HG03095 (cell line): Measurements from ENCODE around the gene TAGLN3.

Experiments
- ATAC-seq: cut with Tn5 transposase; IDR thresholded peaks from one replicate; pipeline ENCODE4 v1.9.1; 2021; ENCODE audit warnings: moderate library complexity; ENCODE audit not compliant: unreplicated experiment

The TAGLN3 gene

GRCh38 chr3:111976254-111976653 is 22.5 kb upstream of the TAGLN3 start:
- no peak for ATAC-seq

- peak; percentile 93 for ATAC-seq
Measured at GRCh38 chr3:111978583-111979433, 19.9 kb upstream of the TAGLN3 start, which contains the start of gene ABHD10. ABHD10 (plus strand) TSS chr3:111979026; CDS start chr3:111979062, 36 bp downstream.

DNA sequence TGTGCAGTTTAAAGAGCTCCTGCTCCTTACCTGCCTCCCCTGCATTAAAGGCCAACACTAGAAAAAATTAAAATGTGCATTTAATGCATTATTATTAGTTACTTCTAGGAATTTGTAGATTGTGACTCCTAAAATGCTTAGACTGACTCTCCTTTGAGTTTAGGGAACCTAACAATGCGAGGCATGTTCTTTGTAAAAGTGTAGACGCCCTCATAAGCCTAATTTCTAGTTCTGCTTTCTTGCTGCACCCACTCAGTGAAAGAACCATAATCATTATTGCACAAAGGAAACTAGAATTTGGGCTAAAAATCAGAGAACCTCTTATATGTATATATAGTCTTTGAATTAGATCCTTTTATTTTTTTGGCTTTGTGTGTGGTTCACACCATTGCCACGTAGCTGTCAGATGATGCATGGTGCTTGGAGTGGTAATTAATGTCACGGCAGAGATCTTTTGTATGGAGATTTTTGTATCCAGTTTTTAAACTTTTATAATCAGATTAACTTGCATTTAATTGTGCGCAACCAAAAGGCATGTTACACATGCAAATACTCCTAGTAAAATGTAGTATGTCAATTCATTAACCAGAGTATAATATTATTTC is 19.2 kb upstream of the TAGLN3 start:
- ATAC-seq = peak; percentile 40

GRCh38 chr3:111980716-111981456 is 17.8 kb upstream of the TAGLN3 start:
- ATAC-seq = no peak

GRCh38 chr3:111981457-111981763 is 17.3 kb upstream of the TAGLN3 start:
- ATAC-seq = no peak

DNA sequence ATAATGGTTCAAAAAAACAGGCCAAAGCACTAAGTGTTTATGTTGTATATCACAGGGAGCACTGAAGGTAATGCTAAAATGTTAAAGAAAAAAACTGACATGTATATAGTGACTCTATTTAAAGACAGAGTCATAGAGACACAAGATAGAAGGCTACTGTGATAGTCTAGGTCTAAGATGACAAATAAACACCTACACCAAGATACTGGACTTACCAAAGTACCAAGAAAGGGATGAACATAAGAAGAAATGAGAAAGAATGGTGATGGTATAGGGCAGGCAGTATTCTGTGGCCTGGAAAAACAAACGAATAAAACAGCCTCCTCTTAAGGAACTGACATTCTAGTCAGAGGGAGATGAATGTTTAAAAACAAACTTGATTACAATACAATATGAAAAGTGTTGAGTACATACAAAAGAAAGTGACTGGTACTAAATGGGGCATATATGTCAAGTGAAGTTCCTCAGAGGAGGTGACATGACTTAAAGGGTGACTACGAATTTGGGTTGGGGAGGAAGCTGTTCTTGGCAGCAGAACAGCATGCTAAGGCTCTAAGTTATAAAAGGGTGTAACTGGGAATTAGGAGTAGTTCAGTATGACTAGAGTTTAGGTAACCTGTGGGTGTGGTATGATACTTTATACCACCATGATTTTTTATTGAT is 14.0 kb upstream of the TAGLN3 start:
- no peak for ATAC-seq

GRCh38 chr3:111986800-111987199 is 11.9 kb upstream of the TAGLN3 start:
- ATAC-seq = no peak

DNA sequence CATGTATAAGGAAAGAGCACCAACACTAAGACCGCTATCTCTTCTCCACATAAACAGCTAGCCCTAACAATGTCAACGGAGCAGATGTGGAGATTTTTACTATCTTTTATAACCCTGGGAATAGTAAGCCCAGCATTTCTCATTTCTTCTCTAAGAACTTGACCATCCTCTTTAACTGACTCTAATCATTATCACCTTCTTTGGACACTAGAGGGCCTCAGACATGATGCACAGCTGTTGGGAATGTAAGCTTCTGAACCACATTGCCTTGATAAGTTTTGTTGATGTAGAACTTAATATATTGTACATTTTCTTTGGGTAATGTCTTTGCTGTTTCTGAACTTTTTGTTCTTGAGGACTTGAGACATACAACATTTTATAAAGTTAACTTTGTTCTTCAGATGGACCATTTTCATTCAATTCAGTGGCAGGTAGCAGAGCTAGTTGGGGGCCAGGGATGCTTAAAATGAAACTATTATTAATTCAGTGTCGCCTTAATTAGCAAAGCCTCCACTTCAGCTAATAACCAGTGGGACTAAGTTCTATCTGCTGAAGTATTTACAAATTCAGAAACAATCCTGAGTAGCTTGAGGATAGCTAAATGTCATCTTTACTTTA is 9.6 kb upstream of the TAGLN3 start:
- peak; percentile 83 for ATAC-seq

DNA sequence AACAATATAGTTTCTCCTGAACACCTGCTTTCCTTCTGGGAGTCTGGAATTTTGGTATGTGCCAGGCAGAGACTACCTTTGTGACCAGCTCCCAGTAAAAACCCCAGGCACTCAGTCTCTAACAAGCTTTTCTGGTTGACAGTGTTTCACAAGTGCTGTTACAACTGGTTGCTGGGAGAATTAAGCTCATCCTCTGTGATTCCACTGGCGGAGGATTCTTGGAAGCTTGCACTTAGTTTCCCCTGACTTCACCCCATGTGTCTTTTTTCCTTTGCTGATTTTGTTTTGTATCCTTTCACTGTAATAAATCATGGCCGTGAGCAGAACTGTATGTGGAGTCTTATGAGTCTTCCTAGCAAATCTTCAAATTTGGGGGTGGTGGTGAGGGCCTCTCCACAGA is 5.7 kb upstream of the TAGLN3 start:
- no peak for ATAC-seq

DNA sequence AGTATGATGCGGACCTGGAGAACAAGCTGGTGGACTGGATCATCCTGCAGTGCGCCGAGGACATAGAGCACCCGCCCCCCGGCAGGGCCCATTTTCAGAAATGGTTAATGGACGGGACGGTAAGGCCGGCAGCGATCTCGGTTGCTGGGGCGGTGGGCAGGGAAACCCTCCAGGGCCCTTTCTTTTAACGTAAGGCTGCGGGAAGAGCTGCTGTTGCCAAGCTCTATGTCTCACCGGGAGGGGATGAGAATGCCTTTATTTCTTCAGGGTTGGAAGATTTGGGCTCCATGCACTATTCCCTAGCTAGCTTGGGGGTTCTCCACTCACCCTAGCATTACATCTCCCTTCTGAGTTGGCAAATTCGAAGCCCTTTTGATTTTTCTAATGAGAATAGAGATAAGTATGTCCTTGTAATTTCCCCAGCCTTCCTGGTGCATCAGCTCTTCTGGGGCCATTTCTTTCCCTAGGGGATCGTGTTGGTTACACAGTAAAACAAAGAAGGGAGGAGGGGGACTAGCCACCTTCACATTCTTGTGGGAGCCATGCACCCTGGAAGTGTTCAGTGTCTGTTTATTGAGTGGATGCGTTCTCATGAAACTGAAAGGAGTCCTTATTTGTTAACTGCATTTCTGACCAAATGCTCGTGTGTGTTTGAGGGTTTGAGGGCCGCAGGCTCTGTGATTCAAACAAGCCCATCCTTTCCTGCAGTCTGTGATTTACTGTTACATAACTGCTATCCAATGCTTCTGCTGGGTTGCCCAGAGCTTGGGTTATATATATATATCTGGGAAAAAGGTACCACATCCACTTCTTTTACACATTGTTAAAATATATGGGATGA is 982 bp downstream of the TAGLN3 start:
- no peak for ATAC-seq

GRCh38 chr3:112000367-112000771 is 1.6 kb downstream of the TAGLN3 start:
- ATAC-seq = no peak

- ATAC-seq = no peak
Measured at GRCh38 chr3:112000966-112001365, 2.2 kb downstream of the TAGLN3 start.

DNA sequence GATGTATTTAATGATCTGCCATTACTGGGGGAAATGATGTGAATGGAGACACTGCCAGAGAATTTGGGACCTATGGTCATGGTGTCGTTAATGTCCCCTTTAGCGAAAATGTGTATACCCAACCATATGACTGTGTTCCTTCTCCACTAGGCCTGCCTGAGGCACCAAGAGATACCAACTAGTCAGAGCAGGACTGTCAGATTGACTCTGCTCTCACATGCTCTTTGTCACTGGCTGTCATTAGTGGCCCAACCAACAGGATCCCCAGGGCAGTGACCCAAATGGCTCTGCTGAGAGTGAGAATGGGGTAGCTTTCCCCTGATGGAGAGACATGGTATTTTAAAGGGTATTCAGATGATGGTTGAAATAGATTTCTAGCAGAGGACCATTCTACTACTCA is 2.8 kb downstream of the TAGLN3 start:
- no peak for ATAC-seq

DNA sequence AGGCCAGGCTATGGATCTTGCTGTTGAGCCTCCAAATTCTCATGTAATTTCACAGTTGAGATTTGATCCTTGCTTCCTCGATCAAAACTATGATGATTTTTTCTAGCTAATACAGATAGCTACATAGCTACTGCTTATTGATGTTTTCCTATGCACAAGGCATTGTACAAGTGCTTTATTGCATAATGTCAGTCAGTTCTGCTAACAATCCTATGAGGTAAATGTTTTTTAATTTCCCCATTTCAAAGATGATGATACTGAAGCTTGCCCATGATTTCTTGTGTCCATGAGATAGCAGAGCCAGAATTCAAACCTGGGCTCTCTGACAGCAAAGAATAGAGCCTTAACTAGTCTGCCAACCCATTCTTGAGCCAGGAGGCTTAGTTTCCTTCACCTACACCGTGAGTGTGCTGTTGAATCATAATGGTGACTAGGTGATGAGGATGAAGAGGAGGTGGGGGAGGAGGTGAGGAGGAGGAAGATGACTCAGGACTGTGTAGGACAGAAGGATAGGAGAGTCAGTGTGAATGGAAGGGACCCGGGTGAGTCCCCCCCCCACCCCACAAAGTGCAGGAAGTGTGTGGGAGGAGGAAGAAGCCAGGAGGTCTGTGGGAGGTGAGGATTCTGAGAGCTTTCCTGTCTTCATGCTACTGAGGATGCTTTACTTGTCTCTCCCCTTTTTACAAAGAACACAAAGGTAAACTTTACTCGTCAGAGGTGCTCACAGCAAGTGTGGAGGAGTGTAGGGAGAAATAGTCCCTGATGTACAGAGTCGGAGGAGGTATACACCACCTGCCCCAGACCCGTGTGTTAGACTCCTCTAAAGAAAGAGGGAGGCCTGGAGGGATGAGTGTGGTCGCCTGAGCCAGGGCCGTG is 3.6 kb downstream of the TAGLN3 start:
- ATAC-seq = no peak

GRCh38 chr3:112003321-112004080 is 4.8 kb downstream of the TAGLN3 start:
- no peak for ATAC-seq

- no peak for ATAC-seq
Measured at GRCh38 chr3:112004187-112004586, 5.5 kb downstream of the TAGLN3 start.

DNA sequence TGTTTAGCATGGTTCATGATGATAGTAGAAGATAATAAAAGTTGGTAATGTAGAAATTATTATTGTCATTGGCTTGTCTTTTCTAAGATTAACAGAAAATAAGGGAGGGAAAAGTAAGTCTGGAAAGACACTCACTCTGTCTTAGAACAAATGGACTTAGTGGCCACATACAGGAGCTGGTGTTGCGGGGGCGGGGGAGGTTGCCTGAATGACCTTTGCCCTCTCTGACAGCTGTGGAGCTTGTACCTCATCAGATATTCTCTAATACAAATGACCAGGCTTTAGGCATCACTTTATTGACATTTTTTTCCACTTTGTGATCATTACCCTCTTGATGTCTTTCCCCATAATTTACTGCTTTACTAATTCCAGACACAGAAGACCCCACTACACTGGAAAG is 5.9 kb downstream of the TAGLN3 start:
- ATAC-seq = no peak

DNA sequence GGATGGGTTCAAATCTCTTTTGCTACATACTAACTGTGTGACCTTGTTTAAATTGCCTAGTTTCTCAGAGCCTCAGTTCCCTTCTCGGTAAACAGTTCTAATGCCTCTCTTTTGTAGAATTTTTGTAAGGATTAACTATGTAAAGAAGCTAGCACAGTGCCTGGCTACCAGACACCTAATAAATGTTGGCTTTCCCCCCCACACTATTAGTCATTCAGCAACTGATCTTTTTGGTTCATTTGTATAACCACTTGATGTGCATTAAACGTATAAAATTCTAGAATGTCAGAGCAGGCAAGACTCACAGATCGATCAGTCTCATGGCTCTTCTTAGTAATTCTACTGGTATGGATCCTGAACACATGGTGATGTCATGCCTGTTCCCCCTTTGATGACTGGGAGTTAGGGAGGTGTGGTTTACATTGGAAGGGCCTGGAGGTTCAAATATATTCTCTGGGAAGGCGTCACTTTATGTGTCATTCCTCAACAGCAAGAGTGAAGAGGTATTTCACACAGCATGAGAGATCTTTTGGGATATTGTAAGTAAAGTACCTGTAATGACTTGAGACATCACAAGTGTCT is 6.5 kb downstream of the TAGLN3 start:
- ATAC-seq = no peak
